Measurements from ENCODE around the gene TCERG1.

Gene TCERG1

GRCh38 chr5:146440870-146441495 lies 6.2 kb upstream of the TCERG1 start:
- Mint-ChIP-seq H3K4me1 (ENCODE audit: low read depth) (no peaks in the 10 kb centered on the region), H3K27me3 (peaks cover 8% of the 10 kb centered on the region), H3K27ac (no peak overlapping the region), H3K4me3 (no peak overlapping the region), H3K9me3 (ENCODE audit: low read depth) (no peaks in the 10 kb centered on the region), H3K36me3 (no peaks in the 10 kb centered on the region)

DNA sequence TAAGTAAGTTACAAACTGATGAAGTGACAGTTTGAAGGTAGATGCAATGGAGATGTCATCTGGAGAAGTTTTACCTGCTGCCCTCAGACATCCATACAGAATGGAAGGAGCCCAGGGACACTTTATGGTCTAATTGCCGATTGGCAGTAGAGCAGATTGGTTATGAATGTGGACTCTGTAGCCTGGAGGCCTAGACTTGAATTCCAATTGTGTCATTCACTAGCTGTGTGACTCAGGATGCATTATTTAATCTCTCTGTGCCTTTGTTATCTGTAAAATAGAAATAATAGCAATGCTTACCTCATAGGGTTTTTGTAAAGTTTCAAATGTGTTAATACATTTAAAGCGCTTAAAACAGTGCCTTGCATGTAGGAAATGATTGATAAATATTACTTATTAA lies 5.2 kb upstream of the TCERG1 start:
- no peak overlapping the region for H3K27ac Mint-ChIP-seq
- peaks cover 7% of the 10 kb centered on the region for H3K27me3 Mint-ChIP-seq
- H3K4me3 Mint-ChIP-seq = no peak overlapping the region
- H3K9me3 Mint-ChIP-seq (ENCODE audit: low read depth) = no peaks in the 10 kb centered on the region
- H3K4me1 Mint-ChIP-seq (ENCODE audit: low read depth) = peaks cover 2% of the 10 kb centered on the region
- H3K36me3 Mint-ChIP-seq = no peaks in the 10 kb centered on the region

DNA sequence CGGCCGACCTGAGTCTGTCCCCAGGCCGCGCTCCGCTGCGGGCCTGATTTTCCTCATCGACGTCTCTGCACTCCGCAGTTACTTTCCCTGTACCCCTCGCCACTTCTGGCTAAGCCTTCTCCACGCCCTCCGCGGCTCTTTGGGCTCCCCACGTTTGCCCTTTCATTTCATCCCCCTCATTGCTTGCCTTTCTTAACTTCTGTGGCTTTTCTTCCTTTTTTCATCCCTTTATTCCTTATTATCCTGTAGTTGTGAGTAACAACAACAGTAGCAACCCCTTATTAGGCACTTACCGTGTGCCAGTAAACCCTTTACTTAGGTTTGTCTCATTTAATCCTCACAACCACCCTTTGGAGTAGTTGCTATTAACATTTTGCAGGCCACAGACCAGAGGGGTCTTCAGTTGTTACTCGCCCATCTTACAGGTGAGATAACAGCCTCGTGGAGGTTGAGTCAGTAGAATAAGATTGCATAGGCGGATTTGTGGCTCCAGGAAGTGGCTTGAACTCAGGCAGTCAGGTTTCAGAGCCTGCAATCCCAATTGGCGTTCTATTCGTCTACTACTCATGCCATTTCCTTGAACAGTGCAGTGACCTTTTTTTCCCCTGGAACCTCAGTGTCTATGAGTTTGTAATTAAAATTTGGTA lies 724 bp downstream of the TCERG1 start:
- Mint-ChIP-seq H3K36me3 (peaks cover 2% of the 10 kb centered on the region), H3K4me3 (peak overlapping the region; percentile 97), H3K27me3 (no peaks in the 10 kb centered on the region), H3K27ac (peak overlapping the region; percentile 100), H3K4me1 (ENCODE audit: low read depth) (peaks cover 44% of the 10 kb centered on the region), H3K9me3 (ENCODE audit: low read depth) (no peaks in the 10 kb centered on the region)

- Mint-ChIP-seq H3K27ac (peak overlapping the region; percentile 37), H3K9me3 (ENCODE audit: low read depth) (no peaks in the 10 kb centered on the region), H3K4me3 (peak overlapping the region; percentile 97), H3K4me1 (ENCODE audit: low read depth) (peaks cover 51% of the 10 kb centered on the region), H3K36me3 (peaks cover 2% of the 10 kb centered on the region), H3K27me3 (no peaks in the 10 kb centered on the region)
Observed at GRCh38 chr5:146448783-146449519, 1.8 kb downstream of the TCERG1 start.

- Mint-ChIP-seq H3K27me3 (no peaks in the 10 kb centered on the region), H3K9me3 (ENCODE audit: low read depth) (no peaks in the 10 kb centered on the region), H3K4me3 (peak overlapping the region; percentile 97), H3K4me1 (ENCODE audit: low read depth) (peaks cover 55% of the 10 kb centered on the region), H3K36me3 (peaks cover 5% of the 10 kb centered on the region), H3K27ac (no peak overlapping the region)
Observed at GRCh38 chr5:146450002-146450401, 2.9 kb downstream of the TCERG1 start.

GRCh38 chr5:146451411-146451810 lies 4.3 kb downstream of the TCERG1 start:
- no peaks in the 10 kb centered on the region for H3K27me3 Mint-ChIP-seq
- no peaks in the 10 kb centered on the region for H3K9me3 Mint-ChIP-seq (ENCODE audit: low read depth)
- no peak overlapping the region for H3K4me3 Mint-ChIP-seq
- no peak overlapping the region for H3K27ac Mint-ChIP-seq
- peaks cover 7% of the 10 kb centered on the region for H3K36me3 Mint-ChIP-seq
- peaks cover 66% of the 10 kb centered on the region for H3K4me1 Mint-ChIP-seq (ENCODE audit: low read depth)

DNA sequence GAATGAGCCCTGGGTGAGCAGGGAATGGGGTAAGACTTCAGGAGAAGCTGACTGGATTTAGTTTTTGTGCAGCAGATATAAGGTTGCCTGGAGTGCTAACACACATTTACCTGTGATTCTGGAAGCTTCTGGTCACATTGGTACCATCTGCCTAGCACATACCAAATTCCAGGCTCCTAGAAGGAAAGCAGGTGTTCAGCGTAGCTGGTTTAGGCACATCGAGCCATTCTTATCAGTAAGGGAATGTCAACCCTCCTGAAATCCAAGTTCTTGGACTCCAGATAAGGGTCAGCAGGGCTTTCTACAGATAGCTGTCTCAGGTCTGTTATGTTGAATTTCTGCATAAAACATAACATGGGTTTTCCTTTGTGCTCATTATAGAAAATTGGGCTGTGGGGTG lies 10.3 kb downstream of the TCERG1 start:
- Mint-ChIP-seq H3K4me1 (ENCODE audit: low read depth) (peaks cover 41% of the 10 kb centered on the region), H3K4me3 (no peak overlapping the region), H3K9me3 (ENCODE audit: low read depth) (no peaks in the 10 kb centered on the region), H3K27ac (no peak overlapping the region), H3K36me3 (peaks cover 13% of the 10 kb centered on the region), H3K27me3 (no peaks in the 10 kb centered on the region)

- H3K27me3 Mint-ChIP-seq = no peaks in the 10 kb centered on the region
- H3K36me3 Mint-ChIP-seq = peaks cover 16% of the 10 kb centered on the region
- no peak overlapping the region for H3K4me3 Mint-ChIP-seq
- no peak overlapping the region for H3K27ac Mint-ChIP-seq
- H3K9me3 Mint-ChIP-seq (ENCODE audit: low read depth) = no peaks in the 10 kb centered on the region
- H3K4me1 Mint-ChIP-seq (ENCODE audit: low read depth) = peaks cover 38% of the 10 kb centered on the region
Observed at GRCh38 chr5:146458894-146459293, 11.8 kb downstream of the TCERG1 start.

- Mint-ChIP-seq H3K27me3 (no peaks in the 10 kb centered on the region), H3K4me3 (no peak overlapping the region), H3K36me3 (peaks cover 17% of the 10 kb centered on the region), H3K4me1 (ENCODE audit: low read depth) (peaks cover 33% of the 10 kb centered on the region), H3K9me3 (ENCODE audit: low read depth) (no peaks in the 10 kb centered on the region), H3K27ac (no peak overlapping the region)
Observed at GRCh38 chr5:146461319-146461718, 14.2 kb downstream of the TCERG1 start.

GRCh38 chr5:146463446-146463845 lies 16.3 kb downstream of the TCERG1 start:
- H3K4me3 Mint-ChIP-seq = no peak overlapping the region
- H3K4me1 Mint-ChIP-seq (ENCODE audit: low read depth) = peaks cover 38% of the 10 kb centered on the region
- H3K36me3 Mint-ChIP-seq = peaks cover 16% of the 10 kb centered on the region
- no peaks in the 10 kb centered on the region for H3K9me3 Mint-ChIP-seq (ENCODE audit: low read depth)
- H3K27me3 Mint-ChIP-seq = no peaks in the 10 kb centered on the region
- no peak overlapping the region for H3K27ac Mint-ChIP-seq

DNA sequence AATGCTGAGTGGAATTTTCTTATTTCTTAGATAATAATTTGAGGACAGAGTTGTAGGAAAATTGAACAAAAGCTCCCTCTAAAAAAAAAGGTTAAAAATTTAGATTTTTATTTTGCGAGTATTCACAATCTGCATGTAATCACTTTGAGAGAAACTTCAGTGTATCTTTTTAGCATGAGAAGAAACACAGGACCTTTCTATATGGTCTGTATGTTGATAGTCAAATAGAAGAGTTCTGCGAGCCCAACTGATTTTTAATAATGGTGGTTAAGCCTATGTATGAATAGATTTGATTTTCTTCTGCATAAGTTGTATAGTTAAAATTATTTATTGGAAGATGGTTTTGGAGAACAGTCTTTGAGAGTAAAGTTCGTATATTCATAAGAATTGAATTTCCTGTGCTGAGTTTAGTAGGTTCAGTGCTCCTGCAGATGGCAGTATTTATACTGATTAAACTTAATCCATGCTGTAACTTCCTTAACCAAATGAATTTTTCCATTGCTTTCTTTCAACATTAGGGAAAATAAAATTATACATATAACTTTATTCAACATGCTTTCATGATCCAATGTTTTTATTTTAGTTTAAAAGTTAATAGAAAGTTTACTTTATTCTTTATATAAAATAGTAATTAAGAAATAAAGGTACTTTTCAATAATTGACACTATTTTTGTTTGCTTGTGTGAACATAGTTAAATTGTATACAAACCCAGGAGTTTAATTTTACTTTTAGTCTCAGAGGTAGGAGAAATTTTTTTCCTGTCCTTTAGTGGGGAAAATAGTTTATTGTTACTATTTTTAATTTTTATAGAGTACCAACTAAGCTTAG lies 19.6 kb downstream of the TCERG1 start:
- H3K27ac Mint-ChIP-seq = no peak overlapping the region
- peaks cover 18% of the 10 kb centered on the region for H3K36me3 Mint-ChIP-seq
- no peaks in the 10 kb centered on the region for H3K9me3 Mint-ChIP-seq (ENCODE audit: low read depth)
- H3K27me3 Mint-ChIP-seq = no peaks in the 10 kb centered on the region
- H3K4me3 Mint-ChIP-seq = no peak overlapping the region
- peaks cover 25% of the 10 kb centered on the region for H3K4me1 Mint-ChIP-seq (ENCODE audit: low read depth)

DNA sequence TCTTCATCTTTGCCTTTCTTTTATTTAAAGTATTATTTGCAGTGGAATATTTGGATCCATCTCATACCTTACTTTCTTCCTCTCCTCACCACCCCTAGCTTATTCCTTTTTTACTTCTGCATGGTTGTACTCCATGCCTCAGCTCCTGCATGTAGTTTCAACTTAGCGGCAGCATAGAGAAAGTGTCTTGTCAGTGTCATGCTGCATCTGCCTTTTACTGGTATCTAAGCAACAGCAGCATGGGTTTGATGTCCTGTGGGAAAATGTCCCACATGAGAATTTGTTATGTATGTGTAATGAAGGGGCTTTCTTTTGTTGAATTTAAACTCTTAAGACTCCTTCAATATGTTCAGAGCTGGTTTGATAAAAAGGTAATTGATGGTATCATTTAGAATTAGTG lies 20.6 kb downstream of the TCERG1 start:
- Mint-ChIP-seq H3K27me3 (no peaks in the 10 kb centered on the region), H3K27ac (peak overlapping the region; percentile 47), H3K36me3 (peaks cover 19% of the 10 kb centered on the region), H3K4me3 (no peak overlapping the region), H3K9me3 (ENCODE audit: low read depth) (no peaks in the 10 kb centered on the region), H3K4me1 (ENCODE audit: low read depth) (peaks cover 22% of the 10 kb centered on the region)

DNA sequence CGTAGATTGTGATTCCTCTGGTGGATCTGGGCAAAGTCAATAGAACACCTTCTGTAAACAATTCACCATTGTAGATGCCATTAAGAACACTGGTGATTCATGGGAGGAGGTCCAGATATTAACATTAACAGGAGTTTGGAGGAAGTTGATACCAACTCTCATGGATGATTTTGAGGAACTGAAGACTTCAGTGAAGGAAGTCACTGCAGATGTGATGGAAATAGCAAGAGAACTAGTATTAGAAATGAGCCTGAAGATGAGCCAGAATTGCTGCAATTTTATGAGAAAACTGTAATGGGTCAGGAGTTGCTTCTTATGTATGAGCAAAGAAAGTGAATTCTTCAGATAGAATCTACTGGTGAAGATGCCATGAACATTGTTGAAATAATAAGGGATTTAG lies 26.9 kb downstream of the TCERG1 start:
- Mint-ChIP-seq H3K27ac (peak overlapping the region; percentile 42), H3K4me3 (no peak overlapping the region), H3K9me3 (ENCODE audit: low read depth) (no peaks in the 10 kb centered on the region), H3K27me3 (no peaks in the 10 kb centered on the region), H3K4me1 (ENCODE audit: low read depth) (no peaks in the 10 kb centered on the region), H3K36me3 (peaks cover 22% of the 10 kb centered on the region)

- Mint-ChIP-seq H3K36me3 (peaks cover 22% of the 10 kb centered on the region), H3K27ac (no peak overlapping the region), H3K4me1 (ENCODE audit: low read depth) (no peaks in the 10 kb centered on the region), H3K27me3 (no peaks in the 10 kb centered on the region), H3K4me3 (no peak overlapping the region), H3K9me3 (ENCODE audit: low read depth) (no peaks in the 10 kb centered on the region)
Observed at GRCh38 chr5:146475190-146475780, 28.2 kb downstream of the TCERG1 start.

All from activated naive CD8-positive, alpha-beta T cell (primary cell).